HFFc6 (cell line): ENCODE measurements around the gene SPSB4. TPM values are rescaled to one million over a fixed set of nuclear protein-coding genes. Genes with fewer than 3 reads are reported as not detected.

Experiments used
- DNase-seq: peaks from one replicate; pipeline ENCODE4 v3.0.0-alpha.2; 2018
- H3K27ac Mint-ChIP-seq: 2 replicates; pipeline ENCODE4 v1.8.0; 2020; ENCODE audit warnings: mild to moderate bottlenecking, mixed read lengths
- H3K27me3 Mint-ChIP-seq: 2 replicates; pipeline ENCODE4 v1.8.0; 2021; ENCODE audit warnings: mild to moderate bottlenecking, moderate library complexity, mixed read lengths; ENCODE audit not compliant: insufficient read depth
- H3K36me3 Mint-ChIP-seq: 2 replicates; pipeline ENCODE4 v1.8.0; 2021; ENCODE audit warnings: low read depth, mixed read lengths
- H3K4me1 Mint-ChIP-seq: 2 replicates; pipeline ENCODE4 v1.8.0; 2020; ENCODE audit warnings: low read depth, mixed read lengths
- H3K4me3 Mint-ChIP-seq: 2 replicates; pipeline ENCODE4 v1.8.0; 2020; ENCODE audit warnings: mild to moderate bottlenecking, moderate library complexity, mixed read lengths
- H3K9me3 Mint-ChIP-seq: 2 replicates; pipeline ENCODE4 v1.8.0; 2020; ENCODE audit warnings: mild to moderate bottlenecking, mixed read lengths
- total RNA-seq, 6 experiments: library from RNA; stranded (reverse); fragmentation: NEBNext Ultra II Directional; extraction: Animal tissue kit (Norgen Biotek cat#: 25700); gene quantifications; 2 replicates in 1 of 6; 3 replicates in 5 of 6; pipeline ENCODE4 v1.2.3, GENCODE V29; 2021
- TF ChIP-seq, protein P1 (sequence below): fragments of 200-600 bp; sonication (generic); IDR thresholded peaks from 2 replicates; pipeline ENCODE4 v1.5.0; 2021; ENCODE audit warnings: antibody characterized with exemption, mild to moderate bottlenecking

SPSB4 gene
- total RNA-seq, 6 experiments from 2014 or later, result not detected

DNA sequence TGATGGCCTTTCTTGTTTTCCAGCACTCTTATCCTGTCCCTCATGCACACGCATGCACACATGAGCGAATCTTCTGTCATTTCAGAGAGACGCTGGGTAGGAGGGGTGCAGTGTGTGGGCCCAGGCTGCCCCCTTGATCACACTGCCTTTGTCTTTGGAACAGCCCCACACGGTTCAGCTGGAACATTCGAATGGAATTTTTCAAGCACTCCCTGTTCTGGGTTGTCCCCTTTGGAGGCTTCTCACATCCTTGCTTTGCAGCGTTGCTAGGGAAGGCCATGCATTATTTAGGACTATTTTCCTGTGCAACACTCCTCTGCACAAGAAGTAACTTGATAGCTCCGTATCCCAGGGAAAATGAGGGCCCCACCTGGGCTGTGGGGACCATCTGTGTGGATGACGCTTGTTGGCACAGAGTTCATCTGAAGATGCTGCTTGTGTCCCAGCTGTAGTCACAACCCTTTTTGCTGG is 78.4 kb downstream of the SPSB4 start:
- H3K4me3 Mint-ChIP-seq, result no peak overlapping the region
- no peaks in the 10 kb centered on the region for H3K9me3 Mint-ChIP-seq
- H3K27ac Mint-ChIP-seq, result no peak overlapping the region
- no peaks in the 10 kb centered on the region for H3K4me1 Mint-ChIP-seq
- TF ChIP-seq, protein P1, sequence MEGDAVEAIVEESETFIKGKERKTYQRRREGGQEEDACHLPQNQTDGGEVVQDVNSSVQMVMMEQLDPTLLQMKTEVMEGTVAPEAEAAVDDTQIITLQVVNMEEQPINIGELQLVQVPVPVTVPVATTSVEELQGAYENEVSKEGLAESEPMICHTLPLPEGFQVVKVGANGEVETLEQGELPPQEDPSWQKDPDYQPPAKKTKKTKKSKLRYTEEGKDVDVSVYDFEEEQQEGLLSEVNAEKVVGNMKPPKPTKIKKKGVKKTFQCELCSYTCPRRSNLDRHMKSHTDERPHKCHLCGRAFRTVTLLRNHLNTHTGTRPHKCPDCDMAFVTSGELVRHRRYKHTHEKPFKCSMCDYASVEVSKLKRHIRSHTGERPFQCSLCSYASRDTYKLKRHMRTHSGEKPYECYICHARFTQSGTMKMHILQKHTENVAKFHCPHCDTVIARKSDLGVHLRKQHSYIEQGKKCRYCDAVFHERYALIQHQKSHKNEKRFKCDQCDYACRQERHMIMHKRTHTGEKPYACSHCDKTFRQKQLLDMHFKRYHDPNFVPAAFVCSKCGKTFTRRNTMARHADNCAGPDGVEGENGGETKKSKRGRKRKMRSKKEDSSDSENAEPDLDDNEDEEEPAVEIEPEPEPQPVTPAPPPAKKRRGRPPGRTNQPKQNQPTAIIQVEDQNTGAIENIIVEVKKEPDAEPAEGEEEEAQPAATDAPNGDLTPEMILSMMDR, result no peak
- peaks cover 17% of the 10 kb centered on the region for H3K27me3 Mint-ChIP-seq
- no peak for DNase-seq
- H3K36me3 Mint-ChIP-seq, result no peaks in the 10 kb centered on the region

DNA sequence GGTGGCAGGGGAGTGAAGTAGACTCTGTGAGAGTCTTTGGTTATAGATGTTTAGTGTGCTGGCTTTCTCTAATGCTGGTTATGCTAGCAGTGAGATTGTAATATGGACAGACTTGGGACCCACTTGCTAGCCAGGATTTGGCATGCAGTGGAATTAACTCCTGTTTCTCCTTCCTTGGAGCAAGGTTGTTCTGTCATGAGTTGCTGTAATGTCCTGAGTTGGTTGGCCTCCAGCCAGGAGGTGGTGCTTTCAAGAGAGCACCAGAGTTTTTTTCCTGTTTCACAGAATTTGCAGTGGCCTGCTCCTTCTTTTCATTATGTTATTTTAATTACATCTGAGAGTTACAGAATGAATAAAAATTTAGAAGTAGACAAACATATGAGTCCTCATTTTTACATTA is 92.4 kb downstream of the SPSB4 start:
- TF ChIP-seq, protein P1, result no peak
- Mint-ChIP-seq H3K4me1 (no peaks in the 10 kb centered on the region), H3K36me3 (no peaks in the 10 kb centered on the region), H3K27me3 (peaks cover 12% of the 10 kb centered on the region), H3K9me3 (peaks cover 11% of the 10 kb centered on the region; the same call in 1 of the 2 replicates), H3K4me3 (no peak overlapping the region), H3K27ac (no peak overlapping the region)
- no peak for DNase-seq

DNA sequence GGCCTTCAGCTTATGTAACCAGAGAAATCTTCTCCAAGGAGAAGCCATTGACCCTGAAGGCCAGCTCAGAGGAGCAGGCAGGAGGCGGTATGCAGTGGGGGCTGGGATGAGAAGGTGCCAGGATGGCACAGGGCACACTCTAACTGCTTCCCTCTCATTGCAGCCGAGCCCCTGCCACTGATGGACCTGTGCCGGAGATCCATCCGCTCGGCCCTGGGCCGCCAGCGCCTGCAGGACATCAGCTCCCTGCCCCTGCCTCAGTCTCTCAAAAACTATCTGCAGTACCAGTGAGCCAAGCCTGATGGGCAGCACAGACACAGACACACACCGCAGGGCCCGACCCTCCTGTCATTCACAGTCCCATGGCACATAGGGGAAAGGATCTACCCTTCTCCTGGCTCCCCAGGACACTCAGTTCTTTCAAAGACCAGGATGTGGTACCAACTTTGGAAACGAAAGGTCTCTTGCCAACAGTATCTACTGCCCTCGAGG is 95.9 kb downstream of the SPSB4 start:
- peaks cover 1% of the 10 kb centered on the region; the same call in 1 of the 2 replicates for H3K9me3 Mint-ChIP-seq
- H3K27me3 Mint-ChIP-seq, result peaks cover 18% of the 10 kb centered on the region
- no peaks in the 10 kb centered on the region for H3K4me1 Mint-ChIP-seq
- TF ChIP-seq, protein P1, result no peak
- H3K4me3 Mint-ChIP-seq, result no peak overlapping the region
- H3K36me3 Mint-ChIP-seq, result no peaks in the 10 kb centered on the region
- DNase-seq, result no peak
- no peak overlapping the region for H3K27ac Mint-ChIP-seq

DNA sequence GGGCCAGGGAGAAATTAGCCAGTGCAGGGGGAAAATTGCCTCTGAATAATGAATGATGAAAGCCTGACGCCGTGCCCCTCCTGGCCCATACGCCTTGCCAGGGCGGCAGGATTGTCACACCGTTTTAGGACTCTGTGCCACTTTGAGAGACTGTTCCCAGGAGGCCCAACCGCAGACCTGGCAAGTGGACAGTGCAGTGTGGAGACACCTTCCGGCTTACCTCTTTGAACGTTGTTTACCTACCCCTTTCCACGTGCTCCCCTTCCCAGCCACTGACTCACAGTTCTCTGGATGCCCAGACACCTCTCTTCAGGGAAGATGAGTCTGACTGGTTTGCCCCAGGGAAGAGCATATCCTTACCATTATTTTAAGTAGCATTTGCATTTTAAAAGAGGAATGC is 96.5 kb downstream of the SPSB4 start:
- Mint-ChIP-seq H3K4me3 (no peak overlapping the region), H3K27ac (no peak overlapping the region), H3K36me3 (no peaks in the 10 kb centered on the region), H3K27me3 (peaks cover 18% of the 10 kb centered on the region), H3K4me1 (no peaks in the 10 kb centered on the region), H3K9me3 (no peaks in the 10 kb centered on the region; the same call in 1 of the 2 replicates)
- no peak for DNase-seq
- TF ChIP-seq, protein P1, result no peak

DNA sequence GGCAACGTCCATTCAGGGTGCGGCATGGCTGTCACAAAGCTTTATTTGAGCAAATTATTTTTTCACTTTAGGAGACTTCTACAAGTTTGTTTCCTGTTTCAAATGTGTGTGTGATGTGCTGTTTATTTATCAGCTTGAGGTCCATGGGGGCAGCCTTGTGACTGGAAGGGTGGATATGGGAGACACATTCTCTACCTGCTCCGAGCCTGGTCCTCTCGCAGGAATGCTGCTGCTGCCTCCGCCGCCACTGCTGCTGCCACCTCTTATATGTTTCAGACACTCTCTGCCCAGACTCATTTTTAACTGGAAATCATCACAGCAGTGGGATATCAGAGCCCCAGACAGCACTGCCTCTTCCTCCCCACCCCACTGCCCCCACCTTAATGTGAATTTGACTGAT is 97.0 kb downstream of the SPSB4 start:
- H3K4me3 Mint-ChIP-seq, result no peak overlapping the region
- H3K4me1 Mint-ChIP-seq, result no peaks in the 10 kb centered on the region
- DNase-seq, result no peak
- TF ChIP-seq, protein P1, result no peak
- no peaks in the 10 kb centered on the region; the same call in 1 of the 2 replicates for H3K9me3 Mint-ChIP-seq
- H3K36me3 Mint-ChIP-seq, result no peaks in the 10 kb centered on the region
- H3K27me3 Mint-ChIP-seq, result peaks cover 18% of the 10 kb centered on the region
- H3K27ac Mint-ChIP-seq, result no peak overlapping the region
